Neural cell (in vitro differentiated cells): ENCODE data around the gene TMEM164. TPM values are rescaled to one million over a fixed set of nuclear protein-coding genes. Genes with fewer than 3 reads are reported as not detected.

Source experiments
- H2AFZ ChIP-seq: fragments of 200-600, 300-800 bp; sonication (generic), shearing (Covaris generic); 2 replicates; pipeline ENCODE4 v1.6.0; 2014; ENCODE audit warnings: low read depth, mild to moderate bottlenecking, antibody characterized with exemption, low read length, moderate library complexity
- H3F3A ChIP-seq: fragments of 200-600 bp; shearing (Covaris generic); 2 replicates; pipeline ENCODE4 v1.6.1; 2016; ENCODE audit warnings: mild to moderate bottlenecking, moderate library complexity, mixed read lengths, antibody characterized with exemption, low read length; ENCODE audit not compliant: insufficient read depth, poor library complexity, severe bottlenecking
- H3K27ac ChIP-seq: fragments of 200-600, 300-800 bp; sonication (generic), shearing (Covaris generic); 2 replicates; pipeline ENCODE4 v1.5.1; 2014; ENCODE audit warnings: mild to moderate bottlenecking, low read length, moderate library complexity
- H3K27me3 ChIP-seq: fragments of 300-800, 200-600 bp; sonication (generic), shearing (Covaris generic); 2 replicates; pipeline ENCODE4 v1.6.0; 2014; ENCODE audit warnings: mild to moderate bottlenecking, low read depth, low read length, moderate library complexity; ENCODE audit not compliant: insufficient read depth
- H3K36me3 ChIP-seq: fragments of 300-800, 200-600 bp; sonication (generic), shearing (Covaris generic); 2 replicates; pipeline ENCODE4 v1.5.1; 2014; ENCODE audit warnings: mild to moderate bottlenecking, antibody characterized with exemption, low read length, moderate library complexity; ENCODE audit not compliant: insufficient read depth
- H3K4me2 ChIP-seq: fragments of 300-800, 200-600 bp; sonication (generic), shearing (Covaris generic); 2 replicates; pipeline ENCODE4 v1.6.0; 2014; ENCODE audit warnings: mild to moderate bottlenecking, low read length
- H3K4me3 ChIP-seq: fragments of 300-800, 200-600 bp; sonication (generic), shearing (Covaris generic); 2 replicates; pipeline ENCODE4 v1.5.1; 2014; ENCODE audit warnings: mild to moderate bottlenecking, low read length, moderate library complexity
- H3K79me2 ChIP-seq: fragments of 200-600 bp; shearing (Covaris generic); replicated peaks from 2 replicates; pipeline ENCODE4 v1.6.0; 2014; ENCODE audit warnings: mild to moderate bottlenecking, low read length, moderate library complexity; ENCODE audit not compliant: insufficient read depth
- H3K9ac ChIP-seq: fragments of 300-800, 200-600 bp; sonication (generic), shearing (Covaris generic); 2 replicates; pipeline ENCODE4 v1.6.1; 2016; ENCODE audit warnings: mild to moderate bottlenecking, low read length, mixed read lengths
- H3K9me2 ChIP-seq: fragments of 200-600 bp; shearing (Covaris generic); 2 replicates; pipeline ENCODE4 v1.6.1; 2016; ENCODE audit warnings: mild to moderate bottlenecking, low read length, mixed read lengths; ENCODE audit not compliant: insufficient read depth
- H3K9me3 ChIP-seq: fragments of 200-600, 300-800 bp; sonication (generic), shearing (Covaris generic); 2 replicates; pipeline ENCODE4 v1.6.1; 2016; ENCODE audit warnings: mild to moderate bottlenecking, mixed run types, low read length, moderate library complexity, mixed read lengths
- H4K20me1 ChIP-seq: fragments of 200-600 bp; shearing (Covaris generic); 2 replicates; pipeline ENCODE4 v1.6.1; 2016; ENCODE audit warnings: mild to moderate bottlenecking, mixed run types; ENCODE audit not compliant: insufficient read depth
- CTCF ChIP-seq: fragments of 450-650 bp; IDR thresholded peaks from 2 replicates; pipeline ENCODE4 v1.5.1; 2014; ENCODE audit warnings: antibody characterized with exemption, mild to moderate bottlenecking, moderate library complexity; ENCODE audit not compliant: poor library complexity, severe bottlenecking
- EP300 ChIP-seq: fragments of 450-650 bp; conservative IDR thresholded peaks from 2 replicates; pipeline ENCODE4 v1.6.1; 2014; ENCODE audit warnings: antibody characterized with exemption, mild to moderate bottlenecking, moderate library complexity; ENCODE audit not compliant: poor library complexity, severe bottlenecking
- EZH2 ChIP-seq: fragments of 200-600, 300-800 bp; shearing (Covaris generic), sonication (generic); IDR thresholded peaks from 2 replicates; pipeline ENCODE4 v1.6.1; 2014; ENCODE audit warnings: antibody characterized with exemption, low read length, borderline replicate concordance, mild to moderate bottlenecking; ENCODE audit not compliant: insufficient read depth, poor library complexity, severe bottlenecking
- MXI1 ChIP-seq: fragments of 450-650 bp; conservative IDR thresholded peaks from 2 replicates; pipeline ENCODE4 v1.6.1; 2014; ENCODE audit warnings: antibody characterized with exemption, mild to moderate bottlenecking; ENCODE audit not compliant: poor library complexity, severe bottlenecking
- POLR2AphosphoS5 ChIP-seq: IDR thresholded peaks from 2 replicates; pipeline ENCODE4 v1.6.1; 2012
- RAD21 ChIP-seq: fragments of 450-650 bp; conservative IDR thresholded peaks from 2 replicates; pipeline ENCODE4 v1.6.1; 2014; ENCODE audit warnings: antibody characterized with exemption, mild to moderate bottlenecking, moderate library complexity
- REST ChIP-seq: IDR thresholded peaks from 2 replicates; pipeline ENCODE4 v1.6.1; 2012; ENCODE audit warnings: borderline replicate concordance
- SMC3 ChIP-seq: fragments of 450-650 bp; conservative IDR thresholded peaks from 2 replicates; pipeline ENCODE4 v1.6.1; 2014; ENCODE audit warnings: antibody characterized with exemption, mild to moderate bottlenecking, moderate library complexity; ENCODE audit not compliant: poor library complexity
- TAF1 ChIP-seq: IDR thresholded peaks from 2 replicates; pipeline ENCODE4 v1.6.1; 2012; ENCODE audit warnings: low read depth
- polyA plus RNA-seq: library from polyadenylated mRNA; depleted of rRNA; stranded (reverse); fragments of >200 nt; gene quantifications from 2 replicates; pipeline ENCODE4 v1.2.3, GENCODE V29; 2014

The TMEM164 gene
- polyA plus RNA-seq, 1 donor from 2014 or later, result 52.8 TPM

- no peak overlapping the region for H2AFZ ChIP-seq
- no peak overlapping the region for H3K4me2 ChIP-seq
- no peak overlapping the region for H3K4me3 ChIP-seq
- no peaks in the 10 kb centered on the region for H3F3A ChIP-seq
- H3K9me2 ChIP-seq, result no peaks in the 10 kb centered on the region
- no peaks in the 10 kb centered on the region for H3K79me2 ChIP-seq
- no peaks in the 10 kb centered on the region for H4K20me1 ChIP-seq
- no peak overlapping the region for H3K9ac ChIP-seq
- H3K27ac ChIP-seq, result no peak overlapping the region
- H3K27me3 ChIP-seq, result no peaks in the 10 kb centered on the region
- no peaks in the 10 kb centered on the region for H3K36me3 ChIP-seq
- TF ChIP-seq EP300, result no peak
- no peak for TF ChIP-seq MXI1
- TF ChIP-seq REST, result no peak
- TF ChIP-seq CTCF, result no peak
- TF ChIP-seq RAD21, result no peak
- no peak for TF ChIP-seq EZH2
- TF ChIP-seq SMC3, result no peak
- no peak for TF ChIP-seq POLR2AphosphoS5
- TF ChIP-seq TAF1, result no peak
- no peaks in the 10 kb centered on the region for H3K9me3 ChIP-seq
Observed at GRCh38 chrX:110042496-110042895, 39.6 kb downstream of the TMEM164 start.

- Histone ChIP-seq H4K20me1 (no peaks in the 10 kb centered on the region), H3K4me3 (no peak overlapping the region), H3K4me2 (no peak overlapping the region), H3K9me2 (no peaks in the 10 kb centered on the region), H3F3A (no peaks in the 10 kb centered on the region), H3K36me3 (no peaks in the 10 kb centered on the region), H2AFZ (no peak overlapping the region), H3K27me3 (no peaks in the 10 kb centered on the region), H3K9me3 (no peaks in the 10 kb centered on the region), H3K9ac (no peak overlapping the region), H3K27ac (no peak overlapping the region), H3K79me2 (no peaks in the 10 kb centered on the region)
- TF ChIP-seq RAD21, result no peak
- no peak for TF ChIP-seq REST
- no peak for TF ChIP-seq POLR2AphosphoS5
- no peak for TF ChIP-seq SMC3
- no peak for TF ChIP-seq TAF1
- no peak for TF ChIP-seq MXI1
- no peak for TF ChIP-seq EP300
- no peak for TF ChIP-seq CTCF
- no peak for TF ChIP-seq EZH2
Observed at GRCh38 chrX:110043506-110043905, 40.6 kb downstream of the TMEM164 start.
